ENCODE data around the gene SLC19A2. TPM values are rescaled to one million over a fixed set of nuclear protein-coding genes. Genes with fewer than 3 reads are reported as not detected.
"Not testable (repeated sequence)": the region's sequence is repeated elsewhere in the genome, so short reads cannot be mapped to it uniquely, and the experiment has no call there.

The SLC19A2 gene
- total RNA-seq, 4 donors from 2014 or later = 19.0 to 38.8 (median 20.6) TPM

DNA sequence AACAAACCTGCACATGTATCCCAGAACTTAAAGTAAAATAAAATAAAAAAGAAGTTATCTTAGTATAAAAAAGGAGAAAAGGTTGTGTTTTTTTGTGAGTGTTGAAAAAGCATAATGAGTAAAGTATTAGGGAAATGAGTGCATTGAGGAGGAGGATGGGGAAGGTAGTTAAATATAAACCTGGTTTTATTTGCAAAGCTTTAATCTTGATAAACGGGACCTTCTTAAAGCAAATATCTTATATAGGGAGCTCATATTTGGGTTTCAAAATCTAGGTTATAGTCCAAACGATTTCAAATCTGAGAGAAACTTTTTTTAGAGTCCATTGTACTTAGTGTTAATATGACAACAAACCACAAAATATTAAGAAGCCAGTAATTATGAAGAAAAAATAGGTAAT is 21.7 kb upstream of the SLC19A2 start:
- no peaks in the 10 kb centered on the region for H3K36me3 ChIP-seq
- no peak overlapping the region for H3K27ac ChIP-seq (replicated peaks in 1 of 4)
- no peaks in the 10 kb centered on the region for H3K9me3 ChIP-seq
- H3K27me3 ChIP-seq = no peaks in the 10 kb centered on the region
- no peak for DNase-seq (ENCODE audit: extremely low spot score)
- 75% methylated on average over 2 of the region's 2 CpGs for WGBS
- no peak for TF ChIP-seq POLR2A (IDR thresholded peaks at IDR 0.05; ENCODE audit: low read depth)
- no peak for TF ChIP-seq POLR2AphosphoS5 (IDR thresholded peaks at IDR 0.05)
- peaks cover 0 to 28% (median 14%) of the 10 kb centered on the region in 4 donors for H3K4me1 ChIP-seq
- no peak overlapping the region for H3K4me3 ChIP-seq
- intact Hi-C loops (cut with DNase I) = no loop called here

DNA sequence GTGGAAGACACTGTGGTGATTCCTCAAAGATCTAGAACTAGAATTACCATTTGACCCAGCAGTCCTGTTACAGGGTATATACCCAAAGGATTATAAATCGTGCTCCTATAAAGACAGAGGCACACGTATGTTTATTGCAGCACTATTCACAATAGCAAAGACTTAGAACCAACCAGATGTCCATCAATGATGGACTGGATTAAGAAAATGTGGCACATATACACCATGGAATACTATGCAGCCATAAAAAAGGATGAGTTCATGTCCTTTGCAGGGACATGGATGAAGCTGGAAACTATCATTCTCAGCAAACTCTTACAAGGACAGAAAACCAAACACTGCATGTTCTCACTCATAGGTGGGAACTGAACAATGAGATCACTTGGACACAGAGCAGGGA is 17.9 kb upstream of the SLC19A2 start:
- intact Hi-C loops (cut with DNase I); H3K4me3 ChIP-seq; H3K27ac ChIP-seq (replicated peaks in 1 of 4); DNase-seq (ENCODE audit: extremely low spot score); H3K36me3 ChIP-seq; H3K9me3 ChIP-seq; H3K27me3 ChIP-seq; H3K4me1 ChIP-seq: not testable (repeated sequence)
- WGBS = 97% methylated on average over 2 of the region's 2 CpGs

DNA sequence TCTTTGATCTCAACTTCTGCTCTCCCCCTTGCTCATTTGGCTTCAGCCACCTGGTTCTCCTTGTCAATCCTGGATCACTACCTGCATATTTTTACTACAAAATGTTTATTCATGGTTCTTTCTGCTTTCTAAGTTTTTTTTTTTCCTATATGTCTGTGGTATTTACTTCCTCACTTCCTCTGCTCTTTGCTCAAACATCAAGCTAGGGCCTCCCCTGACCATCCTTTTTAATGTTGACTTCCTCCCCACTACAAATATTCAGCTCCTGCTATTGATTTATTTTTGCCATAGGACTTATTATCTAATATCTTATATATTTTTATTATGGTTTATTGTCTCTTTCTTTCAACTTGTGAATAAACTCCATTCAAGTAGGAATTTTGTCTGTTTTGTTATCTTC is 14.1 kb upstream of the SLC19A2 start:
- Histone ChIP-seq H3K36me3 (no peaks in the 10 kb centered on the region), H3K9me3 (no peaks in the 10 kb centered on the region), H3K4me1 (no peaks in the 10 kb centered on the region), H3K4me3 (no peak overlapping the region), H3K27ac (replicated peaks in 1 of 4) (no peak overlapping the region), H3K27me3 (no peaks in the 10 kb centered on the region)
- intact Hi-C loops (cut with DNase I) = no loop called here
- TF ChIP-seq EP300 (IDR thresholded peaks at IDR 0.05) (no peak), POLR2A (IDR thresholded peaks at IDR 0.05; ENCODE audit: low read depth) (no peak), POLR2AphosphoS5 (IDR thresholded peaks at IDR 0.05) (no peak)
- TF ChIP-seq, protein P1, sequence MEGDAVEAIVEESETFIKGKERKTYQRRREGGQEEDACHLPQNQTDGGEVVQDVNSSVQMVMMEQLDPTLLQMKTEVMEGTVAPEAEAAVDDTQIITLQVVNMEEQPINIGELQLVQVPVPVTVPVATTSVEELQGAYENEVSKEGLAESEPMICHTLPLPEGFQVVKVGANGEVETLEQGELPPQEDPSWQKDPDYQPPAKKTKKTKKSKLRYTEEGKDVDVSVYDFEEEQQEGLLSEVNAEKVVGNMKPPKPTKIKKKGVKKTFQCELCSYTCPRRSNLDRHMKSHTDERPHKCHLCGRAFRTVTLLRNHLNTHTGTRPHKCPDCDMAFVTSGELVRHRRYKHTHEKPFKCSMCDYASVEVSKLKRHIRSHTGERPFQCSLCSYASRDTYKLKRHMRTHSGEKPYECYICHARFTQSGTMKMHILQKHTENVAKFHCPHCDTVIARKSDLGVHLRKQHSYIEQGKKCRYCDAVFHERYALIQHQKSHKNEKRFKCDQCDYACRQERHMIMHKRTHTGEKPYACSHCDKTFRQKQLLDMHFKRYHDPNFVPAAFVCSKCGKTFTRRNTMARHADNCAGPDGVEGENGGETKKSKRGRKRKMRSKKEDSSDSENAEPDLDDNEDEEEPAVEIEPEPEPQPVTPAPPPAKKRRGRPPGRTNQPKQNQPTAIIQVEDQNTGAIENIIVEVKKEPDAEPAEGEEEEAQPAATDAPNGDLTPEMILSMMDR (IDR thresholded peaks at IDR 0.05) = no peak
- DNase-seq (ENCODE audit: extremely low spot score) = no peak

DNA sequence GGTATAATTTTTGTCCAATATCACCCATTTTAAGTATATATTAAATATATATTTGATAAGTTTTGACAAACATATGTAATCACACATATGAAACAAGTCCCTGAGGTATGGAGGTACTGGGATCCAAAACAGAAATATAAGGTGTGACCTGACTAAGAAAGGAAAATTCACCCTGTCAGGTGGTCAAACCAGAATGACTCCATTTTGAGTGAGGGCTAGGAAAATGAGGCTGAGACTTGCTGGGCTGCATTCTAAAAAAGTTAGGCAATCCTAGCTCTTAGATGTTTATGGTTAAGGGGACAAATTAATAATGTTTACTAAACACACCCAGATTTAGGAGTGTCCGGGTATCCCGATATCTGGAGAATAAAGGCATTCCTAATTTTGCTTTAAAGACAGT is 11.6 kb upstream of the SLC19A2 start:
- Histone ChIP-seq H3K36me3 (no peaks in the 10 kb centered on the region), H3K27me3 (no peaks in the 10 kb centered on the region), H3K4me3 (no peak overlapping the region), H3K4me1 (no peaks in the 10 kb centered on the region), H3K9me3 (no peaks in the 10 kb centered on the region), H3K27ac (replicated peaks in 1 of 4) (no peak overlapping the region)
- 100% methylated on average over 2 of the region's 2 CpGs for WGBS
- no peak for TF ChIP-seq POLR2AphosphoS5 (IDR thresholded peaks at IDR 0.05)
- no peak for TF ChIP-seq EP300 (IDR thresholded peaks at IDR 0.05)
- TF ChIP-seq, protein P1 (IDR thresholded peaks at IDR 0.05) = no peak
- TF ChIP-seq POLR2A (IDR thresholded peaks at IDR 0.05; ENCODE audit: low read depth) = no peak
- no peak for DNase-seq (ENCODE audit: extremely low spot score)
- intact Hi-C loops (cut with DNase I) = no loop called here

DNA sequence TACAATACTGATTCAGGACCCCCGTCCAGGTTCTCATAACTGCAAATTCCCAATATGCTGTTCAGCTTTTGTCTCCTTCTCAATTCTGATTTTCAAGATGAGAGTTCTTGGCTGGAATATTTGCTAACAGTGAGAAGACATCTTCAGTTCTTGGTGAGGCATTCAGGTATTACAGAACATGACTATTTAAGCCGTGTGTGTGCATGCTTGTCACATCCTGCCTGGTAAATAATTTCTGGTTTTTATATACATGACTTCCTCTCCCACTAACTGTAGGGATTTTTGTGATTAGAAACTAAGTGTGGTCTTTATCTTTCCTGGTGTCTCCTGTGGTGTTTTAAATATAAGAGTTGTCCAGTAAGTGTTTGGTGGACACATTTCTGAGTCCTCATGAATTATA is 10.2 kb upstream of the SLC19A2 start:
- WGBS = 72% methylated on average over 2 of the region's 2 CpGs
- no peaks in the 10 kb centered on the region for H3K27me3 ChIP-seq

More for the DNA sequence above, 10.2 kb upstream of the SLC19A2 start:
- intact Hi-C loops (cut with DNase I) = no loop called here
- no peak for DNase-seq (ENCODE audit: extremely low spot score)
- Histone ChIP-seq H3K36me3 (no peaks in the 10 kb centered on the region), H3K4me3 (no peak overlapping the region), H3K4me1 (no peaks in the 10 kb centered on the region), H3K9me3 (no peaks in the 10 kb centered on the region), H3K27ac (replicated peaks in 1 of 4) (no peak overlapping the region)
- TF ChIP-seq, protein P1 (IDR thresholded peaks at IDR 0.05) = no peak
- TF ChIP-seq EP300 (IDR thresholded peaks at IDR 0.05) = no peak
